HG03442 (cell line): ENCODE data around the gene PDHX.
"Not testable (repeated sequence)": the region's sequence is repeated elsewhere in the genome, so short reads cannot be mapped to it uniquely, and the experiment has no call there.

Source experiments
- ATAC-seq: cut with Tn5 transposase; IDR thresholded peaks from one replicate; pipeline ENCODE4 v1.9.1; 2021; ENCODE audit warnings: mild to moderate bottlenecking, moderate library complexity; ENCODE audit not compliant: unreplicated experiment

The PDHX gene

GRCh38 chr11:35014346-35014745 lies 97.9 kb downstream of the PDHX start:
- no peak for ATAC-seq

DNA sequence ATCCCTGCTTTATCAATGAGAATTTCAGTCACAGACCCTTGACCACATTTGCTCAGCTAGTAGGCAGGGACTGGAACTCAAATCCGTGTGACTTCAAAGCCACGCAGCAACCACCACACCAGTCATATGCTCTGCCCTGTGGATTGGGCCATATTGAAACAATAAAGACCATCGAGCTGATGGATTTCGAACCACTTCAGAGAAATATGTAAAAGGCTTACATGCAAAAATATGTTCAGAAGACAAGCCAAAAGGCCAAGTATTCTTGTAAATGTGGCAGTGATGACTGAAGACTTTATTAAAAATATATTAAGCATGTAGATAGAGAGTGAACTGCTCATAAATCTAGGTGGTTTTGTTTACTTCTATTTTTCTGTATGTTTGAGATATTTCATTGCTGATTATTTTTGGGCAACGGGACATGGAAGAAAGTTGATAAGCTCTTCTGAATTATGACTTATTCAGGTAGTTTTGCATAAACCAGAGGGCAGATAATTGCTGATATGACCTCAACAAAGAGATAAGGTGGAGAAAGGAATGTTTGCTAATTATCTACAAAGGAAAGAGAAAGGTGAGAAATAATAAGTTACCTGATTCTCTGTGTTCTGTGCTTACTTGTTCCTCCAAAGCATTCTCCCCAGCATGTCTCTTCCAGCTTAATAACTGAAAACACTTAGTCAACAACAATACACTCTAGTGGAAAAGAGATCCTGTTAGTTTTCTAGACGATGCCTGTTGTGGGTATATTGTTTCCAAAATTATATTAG lies 99.4 kb downstream of the PDHX start:
- ATAC-seq: no peak

DNA sequence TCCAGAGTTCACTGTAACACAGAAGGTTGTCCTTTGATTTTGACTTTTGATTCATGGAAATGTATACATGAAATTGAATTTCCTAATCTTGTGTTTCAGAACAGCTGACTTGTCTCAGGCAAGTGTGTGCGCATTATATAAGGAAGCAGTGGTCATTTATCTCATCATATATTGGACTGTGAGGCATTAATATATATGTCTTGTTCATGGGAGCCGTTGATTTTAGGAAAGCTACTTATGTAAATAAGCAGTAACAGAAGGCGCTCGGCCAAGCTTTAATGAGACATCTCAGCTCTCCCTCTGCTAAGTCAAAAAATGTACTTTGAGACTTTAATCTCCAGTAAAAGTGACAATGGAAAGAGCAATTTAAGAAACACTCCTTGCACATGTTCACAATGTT lies 100.5 kb downstream of the PDHX start:
- no peak for ATAC-seq

DNA sequence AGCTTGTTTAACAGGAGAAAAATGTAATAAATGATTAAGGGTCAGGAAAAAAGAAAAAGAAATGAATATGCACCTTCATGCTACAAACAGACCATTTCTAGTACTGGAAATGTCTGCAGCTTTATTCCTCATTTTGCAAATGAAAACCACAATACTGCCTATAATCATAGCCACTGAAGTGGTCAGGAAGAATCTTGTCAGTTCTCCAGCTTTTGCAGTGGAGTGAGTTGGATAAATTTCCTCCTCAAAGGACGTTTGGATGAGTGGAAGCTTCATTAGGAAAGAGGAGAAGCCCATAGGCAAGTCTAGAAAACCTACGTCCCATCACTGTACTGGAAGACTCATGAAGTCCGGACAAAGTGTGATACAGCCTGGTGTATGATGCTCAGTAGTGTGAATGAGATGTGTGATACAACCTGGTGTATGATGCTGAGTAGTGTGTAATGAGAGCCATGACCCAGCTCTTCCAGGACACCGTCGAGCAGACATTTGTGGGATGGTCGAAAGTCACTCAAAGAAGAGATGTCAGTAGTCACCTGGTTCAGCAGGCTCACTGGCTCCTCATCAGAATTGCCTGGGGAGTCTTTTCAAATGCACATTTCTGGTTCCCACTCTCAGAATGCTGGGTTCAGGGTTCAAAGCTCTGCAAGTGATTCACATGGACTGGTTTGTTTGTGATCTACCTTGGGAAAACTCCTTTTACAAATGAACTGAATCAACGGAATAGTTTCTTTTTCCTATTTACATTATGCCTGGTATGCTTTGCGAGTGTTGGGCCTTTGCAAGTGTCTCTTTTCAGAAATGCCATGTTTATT lies 101.3 kb downstream of the PDHX start:
- no peak for ATAC-seq

DNA sequence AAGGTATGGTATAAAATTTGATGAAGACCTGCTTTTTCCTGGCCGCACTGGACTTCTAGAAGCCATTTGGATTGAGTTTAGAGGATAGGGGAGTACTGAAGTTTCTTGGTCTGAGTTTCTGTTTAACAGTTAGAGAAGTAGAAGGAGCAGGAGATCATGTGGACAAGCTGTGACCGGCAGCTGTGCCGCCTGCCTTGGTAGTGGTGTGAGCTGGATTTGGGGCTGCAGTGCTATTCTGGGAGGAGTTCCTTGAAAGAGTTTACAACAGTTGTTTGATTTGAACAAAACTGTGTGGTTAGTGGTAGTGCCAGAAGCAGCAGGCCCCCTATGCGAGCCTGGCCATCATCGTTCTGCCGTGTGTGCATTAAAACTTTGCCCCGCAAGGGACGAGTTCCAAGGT lies 105.2 kb downstream of the PDHX start:
- ATAC-seq: no peak

GRCh38 chr11:35023940-35024339 lies 107.5 kb downstream of the PDHX start:
- ATAC-seq: not testable (repeated sequence)

GRCh38 chr11:35028007-35028406 lies 111.6 kb downstream of the PDHX start:
- not testable (repeated sequence) for ATAC-seq

DNA sequence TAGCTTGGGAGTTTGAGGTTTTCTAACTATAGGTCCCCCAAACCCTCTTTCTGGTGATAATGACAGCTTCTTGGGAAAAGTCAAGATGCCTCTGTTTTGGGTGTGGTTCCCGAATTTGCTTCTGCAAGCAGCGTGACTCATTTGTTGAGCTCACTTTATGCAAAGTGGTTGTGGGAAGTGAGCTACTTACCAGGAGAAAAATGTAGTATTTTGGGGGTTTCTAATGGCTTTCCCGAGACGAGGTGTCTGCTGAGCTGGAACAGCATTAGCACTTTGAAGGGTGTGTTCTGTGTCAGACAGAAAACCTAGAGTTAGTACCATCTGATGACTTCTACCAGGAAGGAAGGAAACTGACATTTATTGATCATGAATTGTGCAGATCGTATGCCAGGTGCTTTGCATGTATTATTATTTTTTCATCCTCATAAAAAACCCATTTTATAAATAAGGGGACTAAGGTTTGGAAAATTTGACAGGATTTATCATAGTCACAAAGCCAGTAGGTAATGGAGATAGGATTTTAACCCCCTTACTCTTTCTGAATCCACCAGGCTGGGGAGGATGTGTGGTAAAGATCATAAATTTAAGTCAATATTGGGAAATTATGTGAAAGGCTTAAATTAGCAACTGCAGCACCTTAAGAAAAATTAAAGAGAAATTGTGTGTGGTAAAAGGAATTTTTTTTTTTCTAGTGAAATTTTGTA lies 113.7 kb downstream of the PDHX start:
- peak; percentile 77 for ATAC-seq

GRCh38 chr11:35030716-35031213 lies 114.3 kb downstream of the PDHX start:
- no peak for ATAC-seq

GRCh38 chr11:35031346-35031745 lies 114.9 kb downstream of the PDHX start:
- no peak for ATAC-seq

GRCh38 chr11:35031867-35032266 lies 115.4 kb downstream of the PDHX start:
- no peak for ATAC-seq

GRCh38 chr11:35033011-35033410 lies 116.6 kb downstream of the PDHX start:
- ATAC-seq: no peak

DNA sequence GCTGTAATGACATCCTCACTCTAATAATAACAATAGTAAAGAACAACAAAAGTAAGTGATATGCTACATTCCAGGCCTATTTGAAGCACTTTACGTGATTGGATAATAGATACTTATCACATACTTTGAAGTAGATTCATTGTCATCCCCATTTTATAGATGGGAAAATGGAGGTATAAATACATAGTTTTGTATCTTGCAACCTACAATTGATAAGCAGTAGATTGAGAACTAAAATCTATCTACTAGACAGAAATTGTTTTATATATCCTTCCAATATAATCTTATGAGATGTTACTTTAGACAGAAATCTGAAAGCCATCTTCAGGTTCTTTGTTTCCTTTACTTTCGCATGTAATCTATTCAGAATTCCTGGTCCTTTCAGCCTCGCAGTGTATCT lies 118.0 kb downstream of the PDHX start:
- no peak for ATAC-seq

DNA sequence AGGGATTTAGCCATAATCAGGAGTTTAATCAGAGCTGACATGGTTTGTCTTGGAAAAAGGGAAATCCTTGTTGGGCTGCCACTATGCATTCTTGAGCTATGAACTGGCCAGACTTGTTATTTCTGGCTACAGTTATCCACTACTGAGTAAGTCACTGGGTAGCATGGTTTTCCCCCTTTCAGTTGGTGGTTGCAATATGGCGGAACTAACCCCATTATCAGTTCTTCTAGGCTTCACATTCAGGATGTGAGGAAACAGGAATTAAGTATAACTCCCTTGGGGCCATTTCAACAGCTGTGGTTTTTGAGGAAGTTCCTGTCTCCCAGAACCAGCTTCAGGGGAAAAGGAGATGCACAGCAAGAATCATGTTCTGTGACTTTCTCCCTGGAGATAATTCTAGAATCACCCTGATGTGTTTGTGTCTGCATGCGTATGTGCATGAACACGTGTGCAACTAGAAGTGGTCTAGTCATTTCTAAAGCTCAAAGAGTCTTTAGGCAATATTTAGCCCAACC lies 119.5 kb downstream of the PDHX start:
- ATAC-seq: peak; percentile 31

GRCh38 chr11:35036639-35037038 lies 120.2 kb downstream of the PDHX start:
- no peak for ATAC-seq

DNA sequence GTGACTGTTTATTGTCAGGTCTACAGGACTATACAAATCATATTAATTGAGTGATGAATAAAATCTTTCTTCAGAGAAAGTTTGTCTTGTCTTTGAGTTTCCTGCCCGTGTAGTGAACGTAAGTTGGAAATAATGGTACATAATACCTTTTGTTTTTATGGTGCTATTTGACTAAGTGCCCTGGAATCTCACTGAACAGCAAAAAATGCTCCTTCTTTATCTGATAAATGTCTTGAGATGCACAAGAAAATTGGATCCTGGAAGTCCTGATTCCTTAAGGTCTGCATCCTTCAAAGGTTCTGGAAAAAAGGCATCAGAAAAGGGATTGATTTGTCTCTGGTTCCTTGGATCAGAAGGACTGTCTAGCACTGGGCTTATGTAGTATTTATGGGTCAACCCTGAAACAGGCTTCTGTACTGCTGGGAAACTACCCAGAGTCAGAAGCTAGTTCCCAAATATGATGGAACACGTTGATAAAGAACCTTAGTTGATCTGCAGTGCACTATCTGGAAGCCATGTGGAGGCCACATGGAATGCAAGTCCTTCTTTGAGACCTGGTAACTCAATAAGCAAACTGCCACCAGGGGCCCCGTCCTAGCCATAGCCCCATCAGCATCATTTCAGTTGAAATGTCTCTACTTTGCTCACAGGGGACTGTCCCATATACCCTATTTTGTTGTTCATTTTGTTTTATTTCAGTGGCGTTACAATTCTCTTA lies 122.0 kb downstream of the PDHX start:
- no peak for ATAC-seq

DNA sequence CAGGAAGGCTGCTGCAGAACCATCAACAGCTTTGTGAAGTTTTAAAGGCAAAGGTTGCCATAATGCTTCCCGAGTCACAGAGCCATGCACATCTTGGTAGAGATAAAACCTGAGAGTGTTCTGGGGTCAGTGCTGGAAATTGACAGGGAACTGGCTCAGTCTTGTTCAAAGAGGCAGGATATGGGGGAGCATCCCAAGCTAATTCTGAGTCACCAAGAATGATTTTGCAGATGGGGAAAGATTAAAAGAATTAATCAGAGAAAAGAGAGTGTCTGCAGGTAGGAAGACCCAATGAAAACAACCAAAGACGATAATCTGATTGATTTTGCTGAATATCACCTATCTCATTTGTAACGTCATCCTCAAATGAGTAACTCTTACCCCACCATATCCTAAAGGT lies 122.7 kb downstream of the PDHX start:
- no peak for ATAC-seq

DNA sequence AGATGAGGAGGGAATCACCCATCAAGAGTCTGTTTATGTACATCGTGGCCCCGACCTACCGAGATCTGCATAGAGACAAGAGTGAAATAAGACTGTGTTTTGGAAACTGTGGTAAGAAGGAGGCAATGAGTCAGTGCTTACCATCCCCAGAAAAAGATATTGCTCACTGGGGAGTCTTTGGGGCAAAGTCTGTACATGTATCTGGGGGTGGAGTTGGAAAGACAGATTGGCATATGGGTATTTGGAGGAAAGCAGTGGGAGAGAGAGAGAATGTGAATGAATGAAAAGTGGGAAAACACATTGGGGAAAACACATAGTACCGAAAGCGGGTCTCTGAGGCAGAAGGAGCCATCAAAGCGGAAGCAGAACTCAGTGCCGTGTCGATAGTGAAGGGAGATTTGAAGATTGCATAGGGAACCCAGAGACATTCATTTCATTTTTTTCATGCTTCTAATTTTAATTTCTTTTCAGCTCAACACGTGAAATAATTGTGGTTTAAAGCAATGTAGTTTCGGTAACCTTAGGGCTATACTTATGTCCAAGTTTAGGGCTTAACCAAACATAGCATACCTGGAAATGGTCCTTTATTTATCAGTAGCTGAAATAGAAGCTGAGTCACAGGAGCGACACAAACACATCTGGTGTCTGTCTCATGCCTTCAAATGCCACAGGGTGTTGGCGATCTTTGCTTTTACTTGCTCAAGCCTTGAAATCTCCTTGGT lies 124.0 kb downstream of the PDHX start:
- peak; percentile 72 for ATAC-seq

- ATAC-seq: no peak
These were observed 124.7 kb downstream of the PDHX start for GRCh38 chr11:35041070-35041554.

GRCh38 chr11:35042224-35042623 lies 125.8 kb downstream of the PDHX start:
- ATAC-seq: no peak
